Panc1 (cell line): ENCODE data around the gene GDF3.

Experiments
- CTCF ChIP-seq: fragments of 450-650 bp; IDR thresholded peaks from 2 replicates; pipeline ENCODE4 v1.5.1; 2017; ENCODE audit warnings: mild to moderate bottlenecking
- POLR2AphosphoS5 ChIP-seq: IDR thresholded peaks from 2 replicates; pipeline ENCODE4 v1.6.1; 2012; ENCODE audit warnings: mild to moderate bottlenecking, low read depth, low read length, moderate library complexity
- TCF7L2 ChIP-seq: IDR thresholded peaks from 2 replicates; pipeline ENCODE4 v1.6.1; 2011; ENCODE audit warnings: mild to moderate bottlenecking, low read depth, low read length, inconsistent platforms

- TF ChIP-seq CTCF: no peak
- TF ChIP-seq TCF7L2: no peak
- TF ChIP-seq POLR2AphosphoS5: no peak
Measured at GRCh38 chr12:7647071-7647470, 48.5 kb downstream of the GDF3 start.
